NCI-H2227 (cell line): Measurements from ENCODE around the gene RBM12.
"Not testable (repeated sequence)": the region's sequence is repeated elsewhere in the genome, so short reads cannot be mapped to it uniquely, and the experiment has no call there.

Experiments used
- DNase-seq: peaks from one replicate; lab custom pipeline; 2025; ENCODE audit not compliant: unreplicated experiment; lab: John Stamatoyannopoulos, UW

RBM12 gene

DNA sequence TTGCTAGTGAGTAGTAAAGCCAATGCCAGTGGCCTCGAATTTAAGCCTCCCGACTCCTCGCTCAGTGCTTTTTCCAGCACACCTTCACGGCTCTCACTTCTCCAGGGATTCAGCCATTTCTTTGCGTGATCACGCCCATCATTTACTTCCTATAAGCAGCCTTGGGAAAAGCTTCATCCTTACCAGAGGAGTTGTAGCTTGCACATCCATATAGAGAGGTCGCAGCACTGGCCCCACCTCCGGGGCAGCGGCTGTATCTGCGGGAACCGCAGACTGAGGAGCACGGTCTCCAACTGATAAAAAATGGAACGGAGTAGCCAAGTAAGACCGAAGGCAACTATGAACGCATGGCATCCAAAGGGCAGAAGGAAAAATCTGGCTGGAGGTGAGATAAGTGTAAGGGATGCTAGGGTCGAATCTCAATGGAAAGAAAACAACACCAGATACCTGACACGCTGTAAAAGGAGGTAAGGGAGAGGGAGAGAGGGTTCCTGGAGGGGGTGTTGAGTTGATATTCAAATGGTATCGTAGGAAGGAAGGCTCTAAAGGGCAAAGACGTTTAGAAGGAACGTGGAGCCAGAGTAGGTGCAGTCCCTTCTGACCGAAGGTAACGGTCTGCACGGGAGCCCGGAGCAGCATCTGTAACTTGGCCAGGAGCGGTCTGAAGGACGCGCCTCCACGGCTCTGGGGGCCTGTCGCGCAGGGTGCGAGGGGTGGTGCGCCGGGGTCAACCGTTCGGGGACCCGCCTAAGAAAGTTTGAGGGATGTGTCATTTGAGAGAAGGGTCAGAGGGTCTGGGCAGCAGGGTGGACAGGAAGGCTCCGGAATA lies 33.8 kb upstream of the RBM12 start:
- peak; percentile 42 for DNase-seq

DNA sequence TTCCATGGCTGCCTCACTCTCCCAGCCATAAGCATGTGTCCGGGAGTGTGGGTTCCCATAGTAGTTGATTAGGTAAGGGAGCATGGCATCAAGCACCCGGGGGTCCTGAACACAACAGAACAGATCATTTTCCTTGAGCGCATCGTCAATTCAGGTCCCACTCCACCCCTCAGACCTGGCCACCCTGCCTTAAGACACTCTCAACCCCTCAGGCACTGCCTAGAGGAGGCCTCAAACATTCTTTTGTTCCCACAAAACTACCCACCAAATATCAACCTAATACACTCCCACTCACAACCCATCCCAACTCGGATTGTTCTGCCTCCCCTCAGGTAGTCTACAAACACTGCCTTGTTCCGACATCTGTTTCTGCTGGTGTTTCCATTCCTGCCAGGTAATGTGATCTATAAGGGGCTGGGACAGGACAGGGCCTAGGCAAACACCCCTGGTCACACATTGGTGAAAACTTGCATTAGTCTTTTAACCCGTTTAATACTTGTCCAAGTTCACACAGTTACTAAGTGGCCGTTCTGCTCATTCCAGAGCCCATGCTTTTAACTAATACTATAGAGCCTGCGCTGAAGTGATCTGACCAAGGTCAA lies 33.1 kb upstream of the RBM12 start:
- DNase-seq, result no peak

DNA sequence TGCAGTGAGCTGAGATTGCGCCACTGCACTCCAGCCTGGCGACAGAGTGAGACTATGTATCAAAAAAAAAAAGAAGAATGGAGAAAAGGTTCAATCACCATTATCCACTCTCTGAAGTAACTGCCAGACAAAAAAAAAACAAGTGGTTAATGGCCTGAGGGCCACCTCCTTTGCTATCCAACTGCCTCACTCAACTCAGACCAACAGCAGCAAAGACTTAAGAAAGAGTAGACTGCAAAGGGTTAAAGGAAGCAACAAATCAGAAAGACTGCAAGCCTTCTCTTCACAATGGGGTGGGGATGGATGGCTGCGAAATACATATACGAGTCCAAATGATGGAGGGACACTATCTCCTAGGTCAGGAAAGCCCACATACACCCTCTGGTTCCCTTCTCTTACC lies 31.3 kb upstream of the RBM12 start:
- no peak for DNase-seq

DNA sequence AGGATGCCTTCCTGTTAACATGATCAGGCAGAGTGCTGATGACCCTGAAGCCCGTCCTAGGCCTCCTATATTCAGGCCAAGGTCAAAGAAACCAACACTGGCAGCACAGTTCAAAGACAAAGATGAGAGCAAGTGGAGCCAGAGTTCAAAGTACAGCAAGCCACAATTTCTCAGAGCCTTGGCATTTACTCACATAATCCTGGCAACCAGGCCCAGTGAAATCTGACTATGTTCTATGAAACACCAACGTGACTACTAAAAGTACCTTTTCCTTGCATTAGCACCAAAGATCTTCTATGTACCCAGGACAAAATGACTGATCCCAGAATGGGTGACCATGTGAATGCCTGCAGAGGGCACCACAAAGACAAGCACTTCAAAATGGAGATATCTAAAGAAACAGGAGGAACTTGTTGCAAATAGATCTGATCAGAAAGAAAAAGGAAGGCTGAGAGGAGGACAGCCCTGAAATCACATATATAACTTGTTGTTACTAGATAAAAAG lies 30.6 kb upstream of the RBM12 start:
- DNase-seq, result no peak

DNA sequence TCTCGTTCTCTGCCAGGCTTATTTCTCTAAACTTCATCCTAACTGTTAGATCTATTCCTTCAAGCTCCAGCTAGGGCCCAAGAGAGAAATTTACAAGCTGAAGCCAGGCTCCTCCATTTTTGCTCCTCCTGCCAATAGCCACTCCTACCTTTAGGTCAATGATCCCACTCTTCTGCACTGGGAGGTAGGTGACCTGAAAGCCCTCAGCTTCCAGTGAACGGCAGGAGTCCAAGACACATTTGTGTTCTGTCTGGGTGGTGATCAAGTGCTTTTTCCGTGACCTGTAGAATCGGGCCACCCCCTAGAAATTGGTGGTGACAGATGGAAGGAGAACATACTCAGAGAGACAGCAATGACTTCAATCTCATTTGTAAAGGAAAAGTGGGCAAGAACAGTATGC lies 25.6 kb upstream of the RBM12 start:
- DNase-seq, result no peak

DNA sequence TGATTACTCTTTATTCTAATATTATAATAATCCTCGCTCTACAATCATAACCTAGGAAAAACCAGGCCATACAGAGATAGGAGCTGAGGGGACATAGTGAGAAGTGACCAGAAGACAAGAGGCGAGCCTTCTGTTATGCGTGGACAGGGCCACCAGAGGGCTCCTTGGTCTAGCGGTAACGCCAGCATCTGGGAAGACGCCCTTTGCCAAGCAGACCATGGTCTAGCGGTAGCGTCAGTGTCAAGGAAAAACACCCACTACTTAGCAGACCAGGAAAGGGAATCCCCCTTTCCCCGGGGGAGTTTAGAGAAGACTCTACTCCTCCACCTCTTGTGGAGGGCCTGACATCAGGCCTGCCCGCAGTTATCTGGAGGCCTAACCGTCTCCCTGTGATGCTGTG lies 22.2 kb upstream of the RBM12 start:
- not testable (repeated sequence) for DNase-seq

DNA sequence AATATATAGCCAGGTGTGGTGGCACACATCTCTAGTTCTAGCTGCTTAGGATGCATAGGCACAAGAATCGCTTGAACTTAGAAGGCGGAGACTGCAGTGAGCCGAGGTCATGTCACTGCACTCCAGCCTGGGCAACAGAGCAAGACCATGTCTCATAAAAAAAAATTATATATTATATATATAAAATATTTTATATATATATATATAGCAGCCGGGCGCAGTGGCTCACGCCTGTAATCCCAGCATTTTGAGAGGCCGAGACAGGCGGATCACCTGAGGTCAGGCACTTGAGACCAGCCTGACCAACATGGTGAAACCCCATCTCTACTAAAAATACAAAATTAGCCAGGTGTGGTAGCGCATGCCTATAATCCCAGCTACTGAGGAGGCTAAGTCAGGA lies 20.7 kb upstream of the RBM12 start:
- not testable (repeated sequence) for DNase-seq

DNA sequence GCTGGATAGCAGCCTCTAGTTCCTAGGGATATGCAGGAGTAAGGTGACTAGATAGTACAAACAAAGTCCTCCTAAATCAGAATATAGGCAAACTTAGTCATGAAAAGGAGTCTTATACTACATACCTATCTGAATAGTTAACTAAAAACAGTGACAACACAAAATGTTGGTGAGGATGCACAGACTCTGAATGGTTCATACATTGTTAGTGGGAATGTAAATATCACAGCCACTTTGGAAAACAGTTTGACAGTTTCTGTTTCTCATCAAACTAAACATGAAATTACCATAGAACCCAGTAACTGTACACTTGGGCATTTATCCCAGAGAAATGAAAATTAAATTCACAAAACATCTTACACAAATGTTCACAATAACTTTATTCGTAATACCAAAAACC lies 17.3 kb upstream of the RBM12 start:
- no peak for DNase-seq

DNA sequence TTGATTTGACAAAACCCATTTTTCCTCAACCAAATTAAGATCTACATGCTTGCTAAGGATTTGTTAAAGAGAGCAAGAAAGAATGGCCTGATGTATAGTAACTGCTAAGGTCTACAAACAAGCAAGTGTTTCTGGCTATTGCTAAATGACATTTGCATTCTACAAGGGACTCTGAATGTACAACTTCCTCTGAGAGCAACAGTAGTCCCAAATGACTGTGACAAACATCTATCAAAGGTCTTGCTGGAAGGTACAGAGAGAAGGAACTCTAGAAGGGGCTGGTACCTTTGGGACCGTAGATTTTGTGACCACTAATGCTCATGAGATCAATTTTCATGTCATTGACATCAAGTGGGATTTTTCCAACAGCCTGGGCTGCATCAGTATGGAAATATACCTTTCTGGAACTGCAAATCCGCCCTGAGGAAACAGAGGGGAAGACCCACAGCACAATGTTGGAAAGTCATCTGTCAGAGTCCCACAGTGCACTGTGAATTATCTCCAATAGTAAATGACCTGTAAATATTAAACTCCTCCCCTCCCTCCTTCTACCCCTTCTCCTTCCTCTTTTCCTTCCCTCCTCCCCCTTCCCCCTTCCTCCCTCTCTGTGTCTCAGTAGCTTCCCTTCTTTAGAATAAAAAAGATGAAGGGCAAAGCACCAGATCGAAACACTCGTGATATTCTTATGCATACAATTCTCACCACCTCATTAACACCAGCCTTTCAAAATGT lies 15.9 kb upstream of the RBM12 start:
- DNase-seq, result no peak

DNA sequence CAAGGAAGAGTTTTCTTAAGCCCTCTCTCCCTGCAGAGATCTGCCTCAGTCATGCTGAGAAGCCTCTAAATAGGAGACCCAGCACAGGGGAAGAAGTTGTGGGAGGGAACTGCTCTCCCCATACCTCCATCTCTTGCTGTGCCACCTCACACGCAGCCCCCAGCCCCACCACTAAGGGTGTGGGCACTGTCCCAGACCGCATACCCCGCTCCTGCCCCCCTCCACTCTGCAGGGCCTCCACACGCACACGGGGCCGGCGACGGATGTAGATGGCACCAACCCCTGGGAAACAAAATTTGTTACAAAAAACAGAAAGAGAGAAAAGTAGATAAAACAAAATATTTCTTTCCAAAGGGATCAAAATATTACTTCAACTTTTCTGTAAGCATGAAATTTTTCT lies 10.2 kb upstream of the RBM12 start:
- no peak for DNase-seq

DNA sequence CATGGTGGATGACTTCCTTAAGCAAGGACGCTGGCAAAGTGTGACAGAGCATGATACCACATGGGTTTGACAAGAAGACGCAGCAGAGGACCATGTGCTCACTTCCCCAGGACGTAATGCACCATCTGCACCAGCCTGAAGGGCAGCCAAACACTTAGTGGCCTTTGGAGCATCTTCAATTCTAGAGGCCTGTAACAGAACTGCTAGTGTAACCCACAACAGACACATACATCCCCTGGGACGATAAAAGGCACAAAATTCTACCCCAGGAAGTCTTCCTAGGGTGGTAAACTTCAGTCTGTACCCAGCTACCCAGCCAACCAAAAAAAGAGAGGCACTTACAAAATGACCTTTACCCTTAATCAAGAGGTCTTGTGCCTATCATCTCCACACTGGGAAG lies 9.2 kb upstream of the RBM12 start:
- no peak for DNase-seq

DNA sequence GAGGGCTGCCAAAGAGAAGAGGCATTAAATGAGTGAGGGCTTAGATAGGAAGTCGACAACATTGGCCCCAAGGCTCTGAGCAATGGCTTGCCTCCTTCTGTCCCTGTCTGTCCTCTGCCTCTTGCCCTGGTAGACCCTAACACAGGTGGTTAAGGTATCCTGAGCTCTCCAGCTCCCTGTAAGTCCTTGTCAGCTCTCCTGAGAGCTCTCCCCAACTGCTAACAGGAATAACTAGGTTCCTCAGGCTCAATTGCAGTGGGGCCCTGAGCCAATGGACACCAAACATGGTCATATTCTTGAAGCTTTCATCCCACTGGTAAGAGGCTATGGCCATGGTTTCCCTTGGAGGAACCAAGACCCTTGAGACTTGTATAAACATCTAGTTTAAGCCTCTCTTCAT lies 5.0 kb upstream of the RBM12 start:
- no peak for DNase-seq

DNA sequence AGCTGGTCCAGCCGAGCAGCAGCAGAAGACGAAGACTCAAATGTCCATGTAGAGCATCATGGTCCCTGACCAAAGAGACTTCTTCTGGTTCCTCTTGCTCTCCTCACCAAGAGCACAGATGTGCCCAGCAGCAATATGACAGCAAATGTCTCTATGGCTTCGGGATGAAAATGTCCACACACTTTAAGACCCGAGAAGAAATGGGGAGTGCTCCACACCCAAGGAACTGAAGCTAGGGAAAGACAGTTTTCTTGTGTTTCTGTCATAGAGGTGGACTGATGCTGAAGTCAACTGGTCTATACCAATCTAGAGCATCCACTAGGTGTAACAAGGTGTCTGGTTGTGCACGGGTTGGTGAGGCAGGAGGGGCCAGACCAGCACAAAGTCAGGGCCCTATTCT lies 4.5 kb upstream of the RBM12 start:
- DNase-seq, result no peak

DNA sequence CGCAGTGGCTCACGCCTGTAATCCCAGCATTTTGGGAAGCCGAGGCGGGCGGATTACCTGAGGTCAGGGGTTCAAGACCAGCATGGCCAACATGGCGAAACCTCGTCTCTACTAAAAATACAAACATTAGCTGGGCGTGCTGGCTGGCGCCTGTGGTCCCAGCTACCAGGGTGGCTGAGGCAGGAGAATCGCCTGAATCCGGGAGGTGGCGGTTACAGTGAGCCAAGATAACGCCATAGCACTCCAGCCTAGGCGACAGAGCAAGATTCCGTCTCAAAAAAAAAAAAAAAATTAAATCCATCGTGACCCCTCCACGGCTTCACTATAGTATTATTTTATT lies 1.2 kb upstream of the RBM12 start:
- no peak for DNase-seq

DNA sequence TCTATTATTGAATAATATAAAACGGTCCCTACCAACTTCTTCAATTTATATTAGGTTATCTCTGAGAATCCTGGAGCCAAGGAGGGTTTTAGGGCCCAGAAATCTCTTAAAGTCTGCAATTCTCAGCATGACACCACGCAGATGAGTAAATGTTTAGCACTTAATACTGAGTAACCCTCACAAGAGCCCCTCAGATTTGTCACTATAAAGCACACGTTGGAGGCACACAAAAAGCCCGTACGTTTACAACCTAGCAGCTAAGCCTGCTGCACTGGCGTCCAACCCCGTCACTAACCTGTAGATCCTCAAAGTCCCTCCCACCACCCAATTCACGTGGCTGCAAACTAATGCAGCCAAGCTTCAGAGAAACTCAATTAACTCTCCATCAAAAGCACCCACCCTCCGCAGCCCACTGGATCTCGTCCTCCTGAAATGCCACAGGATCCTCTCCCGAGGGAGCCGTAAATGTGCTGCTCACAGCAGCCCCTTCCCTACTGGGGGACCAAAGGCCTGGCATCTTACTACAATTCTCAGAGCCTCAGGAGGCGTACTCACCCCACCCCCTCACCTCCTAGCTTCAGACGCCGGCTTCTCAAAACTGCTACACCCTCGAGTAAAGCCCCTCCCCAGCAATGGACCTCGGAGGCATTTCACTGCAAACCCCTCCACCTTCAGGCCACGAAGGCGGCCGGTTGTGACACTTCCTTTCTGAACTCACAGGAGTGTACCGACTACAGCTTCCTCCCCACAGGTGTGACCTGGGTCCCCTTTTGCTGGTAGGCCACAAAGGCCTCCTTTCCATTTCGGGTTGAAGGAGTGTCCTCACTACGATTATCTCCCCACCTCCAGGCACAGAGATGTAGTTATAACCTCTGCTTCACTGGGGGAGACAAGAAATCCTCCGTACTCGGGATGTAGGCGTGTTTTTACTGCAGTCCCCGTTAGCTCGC lies 909 bp downstream of the RBM12 start:
- DNase-seq, result peak; percentile 80

DNA sequence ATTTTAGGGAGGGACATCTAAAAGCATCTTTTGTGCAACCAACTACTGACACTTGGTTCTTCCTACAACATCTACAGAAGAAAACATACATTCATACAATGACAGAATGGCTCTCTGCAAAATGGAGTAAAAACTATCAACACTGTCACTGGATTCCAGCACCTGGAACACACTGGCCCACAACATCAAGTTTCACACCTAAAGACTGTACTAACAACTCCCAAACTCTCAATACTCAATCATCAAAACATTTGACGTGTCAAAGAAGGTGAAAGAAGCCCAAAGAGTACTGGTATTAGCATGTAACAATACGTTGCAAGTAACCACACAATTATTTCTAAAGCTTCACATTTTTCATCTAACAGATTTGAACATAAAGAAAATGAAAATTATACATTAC lies 2.1 kb downstream of the RBM12 start:
- DNase-seq, result no peak

DNA sequence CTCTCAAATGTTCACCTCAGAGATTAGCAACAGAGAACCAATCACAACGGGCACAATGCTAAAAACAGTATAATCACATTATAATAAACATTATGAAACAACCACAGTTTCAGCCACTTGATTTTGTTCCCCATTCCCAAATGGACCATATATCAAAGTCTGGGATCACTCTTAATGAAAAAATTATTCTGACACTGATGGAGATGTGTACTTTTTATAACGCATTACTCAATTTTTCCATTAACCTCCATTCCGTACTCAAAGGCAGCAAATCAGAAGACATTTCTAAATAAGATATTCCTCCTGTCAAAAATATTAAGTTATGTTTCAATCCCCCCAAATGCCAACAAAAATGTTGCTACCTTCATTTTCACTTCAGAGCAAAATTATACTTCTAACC lies 2.8 kb downstream of the RBM12 start:
- no peak for DNase-seq

DNA sequence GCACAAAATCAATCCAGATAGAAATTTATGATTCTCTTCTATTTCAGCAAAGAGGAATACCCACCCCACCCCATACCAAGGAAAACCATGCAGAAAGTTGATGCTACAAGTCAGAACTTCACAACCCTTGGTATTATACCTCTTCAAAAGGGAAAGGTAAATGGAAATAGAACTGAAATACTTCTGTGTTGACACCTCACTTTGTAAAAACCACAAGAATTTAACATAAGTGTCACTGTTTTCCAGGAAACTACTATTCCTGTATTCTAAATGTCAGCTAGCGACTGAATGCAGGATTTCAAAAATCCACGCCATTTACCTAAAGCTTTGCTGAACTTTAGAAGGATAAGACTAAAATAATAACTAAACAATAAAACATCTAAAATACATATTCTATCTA lies 3.6 kb downstream of the RBM12 start:
- no peak for DNase-seq

DNA sequence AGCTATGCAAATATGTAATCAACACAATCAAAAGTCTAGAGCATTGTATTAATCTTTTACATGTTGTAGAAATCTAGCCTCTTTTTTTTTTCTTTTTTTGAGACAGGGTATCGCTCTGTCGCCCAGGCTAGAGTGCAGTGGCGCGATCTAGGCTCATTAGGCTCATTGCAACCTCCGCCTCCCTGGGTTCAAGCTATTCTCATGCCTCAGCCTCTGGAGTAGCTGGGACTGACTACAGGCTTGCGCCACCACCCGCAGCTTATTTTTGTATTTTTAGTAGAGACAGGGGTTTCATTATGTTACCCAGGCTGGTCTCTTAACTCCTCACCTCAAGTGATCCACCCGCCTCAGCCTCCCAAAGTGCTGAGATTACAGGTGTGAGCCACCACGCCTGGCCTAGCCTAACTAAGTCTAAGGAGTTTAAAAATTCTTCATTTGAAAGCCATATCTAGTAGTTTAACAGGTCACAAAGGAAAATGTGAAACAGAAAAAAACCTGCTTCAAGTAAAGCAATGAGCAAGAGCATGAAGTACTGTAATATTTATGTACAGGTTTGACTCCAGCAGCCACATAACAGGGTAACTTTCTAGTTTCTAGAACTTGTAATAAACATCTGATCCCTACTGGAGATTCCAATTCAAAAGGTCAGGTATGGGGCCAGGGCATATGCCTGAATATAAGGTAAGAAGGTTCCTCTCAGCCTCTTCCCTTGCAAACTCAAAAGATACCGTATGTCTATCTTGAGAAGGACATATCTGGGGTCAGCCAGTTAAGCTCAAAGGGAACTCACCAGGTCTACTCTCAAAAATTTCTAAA lies 4.4 kb downstream of the RBM12 start:
- no peak for DNase-seq

DNA sequence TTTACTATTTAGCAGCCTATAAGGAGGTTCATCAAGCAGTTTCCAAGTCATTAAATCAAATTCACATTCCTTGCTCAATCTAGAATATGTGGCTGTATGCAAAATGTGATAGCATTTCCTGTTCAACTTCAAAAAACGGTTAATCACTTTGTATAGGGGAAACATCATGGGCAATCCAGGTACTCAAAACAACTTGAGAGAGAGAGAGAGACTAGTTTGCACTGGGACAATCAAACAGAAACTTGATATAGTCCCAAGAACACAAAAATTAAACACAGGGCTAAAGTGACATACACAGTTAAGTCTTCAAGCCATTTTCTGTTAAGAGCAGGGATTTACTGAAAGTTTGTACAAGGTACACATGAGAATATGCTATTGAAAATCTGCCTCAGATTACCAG lies 7.4 kb downstream of the RBM12 start:
- DNase-seq, result no peak
